Activated naive CD4-positive, alpha-beta T cell treated with anti-CD3 and anti-CD28 coated beads for 36 hours (primary cell): ENCODE data around the gene TXN. TPM values are rescaled to one million over a fixed set of nuclear protein-coding genes. Genes with fewer than 3 reads are reported as not detected.
"Not testable (repeated sequence)": the region's sequence is repeated elsewhere in the genome, so short reads cannot be mapped to it uniquely, and the experiment has no call there.

Experiments
- CTCF ChIA-PET: fragments of 350-600 bp; sonication (Branson Sonifier 250); formaldehyde crosslinking; loops from one replicate; lab custom pipeline; 2021; ENCODE audit warnings: antibody characterized with exemption; lab: Charles Lee
- DNase-seq: peaks from one replicate; pipeline ENCODE4 v3.0.0-alpha.2; 2020
- H3K27ac Mint-ChIP-seq: one replicate; pipeline ENCODE4 v1.8.0; 2021; ENCODE audit warnings: mild to moderate bottlenecking, mixed read lengths
- H3K27me3 Mint-ChIP-seq: one replicate; pipeline ENCODE4 v1.8.0; 2021; ENCODE audit warnings: low read depth, mixed read lengths
- H3K36me3 Mint-ChIP-seq: one replicate; pipeline ENCODE4 v1.8.0; 2021; ENCODE audit warnings: low read depth, mixed read lengths
- H3K4me1 Mint-ChIP-seq: one replicate; pipeline ENCODE4 v1.8.0; 2021; ENCODE audit warnings: low read depth, mixed read lengths
- H3K4me3 Mint-ChIP-seq: one replicate; pipeline ENCODE4 v1.8.0; 2021; ENCODE audit warnings: mild to moderate bottlenecking, moderate library complexity, mixed read lengths
- H3K9me3 Mint-ChIP-seq: one replicate; pipeline ENCODE4 v1.8.0; 2021; ENCODE audit warnings: mixed read lengths
- intact Hi-C: fragments of 100-400 bp; cut with micrococcal nuclease; formaldehyde crosslinking; loops from one replicate; pipeline ENCODE4 v1.15.1; 2023
- total RNA-seq, 2 experiments: library from RNA; stranded (reverse); gene quantifications; one replicate each; pipeline ENCODE4 v1.2.3, GENCODE V29; 2021

The TXN gene
- total RNA-seq, 2 experiments from 2014 or later, result 460 to 475 TPM

DNA sequence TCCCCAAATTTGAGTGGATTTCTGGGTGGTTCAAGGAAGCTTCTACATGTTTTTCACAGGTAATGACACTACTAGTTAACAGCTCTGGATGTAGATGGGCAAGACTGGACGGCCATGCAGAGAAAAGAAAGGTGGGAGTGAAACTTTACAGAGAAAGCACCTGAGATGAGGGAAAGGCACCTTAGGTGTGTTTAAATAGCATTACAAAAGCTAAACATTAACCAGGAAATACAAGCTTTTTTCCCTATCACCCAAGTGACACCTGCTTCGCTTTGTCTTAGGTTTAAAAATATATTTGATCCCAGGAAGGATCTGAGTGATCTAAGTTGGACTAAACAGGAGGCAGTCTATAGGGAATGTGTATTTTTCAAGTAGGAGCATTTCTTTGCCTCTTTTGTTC lies 56.7 kb downstream of the TXN start:
- DNase-seq, result no peak
- Mint-ChIP-seq H3K4me3 (no peak overlapping the region), H3K36me3 (no peaks in the 10 kb centered on the region), H3K4me1 (no peaks in the 10 kb centered on the region), H3K27me3 (peaks cover 2% of the 10 kb centered on the region), H3K9me3 (no peaks in the 10 kb centered on the region), H3K27ac (no peak overlapping the region)
- intact Hi-C loops, result no loop called here
- CTCF ChIA-PET, result interaction anchor here (0.7 kb wide), 1 partner anchor 17 kb away, joined by 3 read pairs; no protein-coding TSS in a partner anchor

DNA sequence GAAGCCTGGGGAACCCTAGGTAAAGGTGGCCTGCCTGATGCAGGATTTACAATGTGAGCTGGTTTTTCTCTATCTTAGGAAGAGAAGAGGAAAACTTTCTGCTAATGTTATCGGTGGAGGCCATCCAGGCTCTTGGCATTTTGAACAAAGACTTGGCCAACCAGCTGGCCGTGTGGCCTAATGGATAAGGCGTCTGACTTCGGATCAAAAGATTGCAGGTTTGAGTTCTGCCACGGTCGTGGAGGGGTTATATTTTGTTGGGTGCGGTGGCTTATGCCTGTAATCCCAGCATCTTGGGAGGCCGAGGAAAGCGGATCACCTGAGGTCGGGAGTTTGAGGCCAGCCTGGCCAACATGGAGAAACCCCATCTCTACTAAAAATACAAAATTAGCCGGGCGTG lies 58.0 kb downstream of the TXN start:
- intact Hi-C loops, result no loop called here
- H3K27ac Mint-ChIP-seq, result no peak overlapping the region
- H3K4me1 Mint-ChIP-seq, result no peaks in the 10 kb centered on the region
- H3K27me3 Mint-ChIP-seq, result peaks cover 2% of the 10 kb centered on the region
- DNase-seq, result no peak
- no peaks in the 10 kb centered on the region for H3K9me3 Mint-ChIP-seq
- H3K4me3 Mint-ChIP-seq, result no peak overlapping the region
- no peaks in the 10 kb centered on the region for H3K36me3 Mint-ChIP-seq
- CTCF ChIA-PET, result interaction anchor here (0.6 to 1.1 kb wide), 2 partner anchors 14 to 16 kb away, joined by 3 read pairs; no protein-coding TSS in a partner anchor

DNA sequence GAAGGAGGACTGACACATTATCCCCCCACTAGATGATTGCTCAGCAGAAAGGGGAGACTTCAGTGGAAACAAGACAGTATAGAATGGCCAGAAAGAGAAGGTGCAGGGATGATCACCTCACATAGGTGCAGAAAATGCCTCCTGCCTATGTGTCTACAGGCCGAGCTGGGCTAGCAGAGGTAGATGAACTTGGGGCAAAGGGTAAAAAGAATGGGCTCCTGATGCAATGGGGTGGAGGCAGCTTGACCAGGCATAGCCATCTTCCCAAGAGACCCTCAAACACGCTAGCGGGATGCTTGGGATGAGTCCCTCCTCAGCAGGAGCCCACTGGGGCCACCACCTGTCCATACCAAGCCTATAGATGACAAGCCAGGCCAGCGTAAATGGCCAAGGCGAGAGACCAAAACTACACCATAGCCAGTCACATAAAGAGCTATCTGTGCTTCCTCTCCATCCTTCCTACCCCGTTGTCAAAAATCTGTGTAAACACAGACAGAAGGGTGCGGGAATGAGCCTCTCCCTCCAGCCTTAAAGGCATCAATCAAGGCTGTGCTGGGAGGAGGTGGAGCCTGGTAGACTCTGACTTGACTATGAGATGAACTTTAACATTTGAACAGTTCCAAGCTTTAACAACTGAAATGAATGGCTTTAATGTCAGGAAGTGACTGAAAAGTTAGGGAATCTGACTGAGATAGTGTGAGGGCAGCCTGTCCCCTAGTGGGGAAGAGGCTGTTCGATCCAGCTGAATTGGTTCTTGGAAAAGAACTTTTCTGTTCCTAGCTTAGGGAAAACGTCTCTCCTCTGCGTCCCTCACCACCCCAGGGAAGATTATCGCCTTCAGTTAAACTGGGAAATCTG lies 58.7 kb downstream of the TXN start:
- Mint-ChIP-seq H3K9me3 (no peaks in the 10 kb centered on the region), H3K27me3 (peaks cover 2% of the 10 kb centered on the region), H3K27ac (no peak overlapping the region), H3K4me3 (no peak overlapping the region), H3K4me1 (no peaks in the 10 kb centered on the region), H3K36me3 (no peaks in the 10 kb centered on the region)
- no peak for DNase-seq
- intact Hi-C loops, result no loop called here
- CTCF ChIA-PET, result interaction anchor here (0.6 to 1.1 kb wide), 2 partner anchors 13 to 17 kb away, joined by 3 read pairs; no protein-coding TSS in a partner anchor

DNA sequence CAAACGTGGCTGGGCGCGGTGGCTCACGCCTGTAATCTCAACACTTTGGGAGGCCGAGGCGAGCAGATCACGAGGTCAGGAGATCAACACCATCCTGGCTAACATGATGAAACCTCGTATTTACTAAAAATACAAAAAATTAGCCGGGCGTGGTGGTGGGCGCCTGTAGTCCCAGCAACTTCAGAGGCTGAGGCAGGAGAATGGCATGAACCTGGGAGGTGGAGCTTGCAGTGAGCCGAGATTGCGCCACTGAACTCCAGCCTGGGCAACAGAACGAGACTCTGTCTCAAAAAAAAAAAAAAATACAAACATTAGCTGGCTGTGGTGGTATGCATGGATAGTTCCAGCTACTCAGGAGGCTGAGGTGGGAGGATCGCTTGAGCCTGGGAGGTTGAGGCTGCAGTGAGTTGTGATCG lies 60.2 kb downstream of the TXN start:
- H3K9me3 Mint-ChIP-seq, intact Hi-C loops, DNase-seq, H3K36me3 Mint-ChIP-seq, H3K27ac Mint-ChIP-seq, H3K4me3 Mint-ChIP-seq, H3K4me1 Mint-ChIP-seq, H3K27me3 Mint-ChIP-seq: not testable (repeated sequence)
- CTCF ChIA-PET, result interaction anchor here (1.2 kb wide), 1 partner anchor 151 kb away, joined by 3 read pairs; no protein-coding TSS in a partner anchor

Other genes with a start within 250 kb of the TXN start
- not detected for gene C9orf152, start 48.3 kb downstream of the TXN start, total RNA-seq
- not detected for gene TXNDC8, start 81.4 kb upstream of the TXN start, total RNA-seq